ENCODE results near the gene NOB1. TPM values are rescaled to one million over a fixed set of nuclear protein-coding genes. Genes with fewer than 3 reads are reported as not detected.

NOB1 gene
- total and polyA plus RNA-seq, 9 of the 15 experiments (the other 6 are each of a cell fraction or from before 2014, with no cell fraction given) = 42.4 to 148 (median 116) TPM

DNA sequence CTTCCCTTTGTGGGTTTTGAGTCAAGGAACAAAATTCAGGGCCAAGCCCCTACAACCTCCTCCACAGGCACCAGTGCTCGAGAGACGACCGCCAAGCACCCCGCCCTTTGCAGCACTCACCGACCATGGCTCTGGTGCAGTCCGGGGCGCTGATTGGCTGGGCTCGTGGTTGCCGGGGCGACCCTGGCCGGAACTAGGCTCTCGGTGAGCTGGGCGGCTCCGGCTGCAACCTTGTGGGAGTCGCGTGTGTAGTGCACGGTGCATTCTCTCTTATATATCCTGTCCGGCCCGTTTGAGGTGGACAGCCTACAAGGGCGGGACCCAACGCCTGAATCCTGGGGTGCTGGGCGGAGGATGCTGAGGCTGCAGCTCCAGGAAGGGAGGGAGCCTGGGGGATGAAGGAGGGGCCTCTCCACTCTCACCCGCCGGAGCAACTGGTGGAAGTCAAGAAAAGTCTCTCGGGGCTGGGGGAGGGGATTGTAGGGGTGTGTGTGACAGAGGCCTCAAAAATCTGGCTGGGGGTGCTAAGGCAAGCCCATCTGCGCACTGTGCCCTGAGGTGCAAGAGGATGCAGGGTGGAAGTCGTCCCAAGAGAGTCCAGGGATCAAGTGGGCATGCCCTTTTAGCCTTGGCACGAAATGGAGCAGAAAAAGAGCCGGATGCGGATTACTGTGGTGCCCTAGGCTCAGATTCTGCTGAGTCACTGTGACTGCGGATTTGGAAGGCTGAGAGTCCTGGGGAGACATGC lies 28.2 kb downstream of the NOB1 start, which contains the start of gene NQO1 (continued):
- TF ChIP-seq, protein P1, sequence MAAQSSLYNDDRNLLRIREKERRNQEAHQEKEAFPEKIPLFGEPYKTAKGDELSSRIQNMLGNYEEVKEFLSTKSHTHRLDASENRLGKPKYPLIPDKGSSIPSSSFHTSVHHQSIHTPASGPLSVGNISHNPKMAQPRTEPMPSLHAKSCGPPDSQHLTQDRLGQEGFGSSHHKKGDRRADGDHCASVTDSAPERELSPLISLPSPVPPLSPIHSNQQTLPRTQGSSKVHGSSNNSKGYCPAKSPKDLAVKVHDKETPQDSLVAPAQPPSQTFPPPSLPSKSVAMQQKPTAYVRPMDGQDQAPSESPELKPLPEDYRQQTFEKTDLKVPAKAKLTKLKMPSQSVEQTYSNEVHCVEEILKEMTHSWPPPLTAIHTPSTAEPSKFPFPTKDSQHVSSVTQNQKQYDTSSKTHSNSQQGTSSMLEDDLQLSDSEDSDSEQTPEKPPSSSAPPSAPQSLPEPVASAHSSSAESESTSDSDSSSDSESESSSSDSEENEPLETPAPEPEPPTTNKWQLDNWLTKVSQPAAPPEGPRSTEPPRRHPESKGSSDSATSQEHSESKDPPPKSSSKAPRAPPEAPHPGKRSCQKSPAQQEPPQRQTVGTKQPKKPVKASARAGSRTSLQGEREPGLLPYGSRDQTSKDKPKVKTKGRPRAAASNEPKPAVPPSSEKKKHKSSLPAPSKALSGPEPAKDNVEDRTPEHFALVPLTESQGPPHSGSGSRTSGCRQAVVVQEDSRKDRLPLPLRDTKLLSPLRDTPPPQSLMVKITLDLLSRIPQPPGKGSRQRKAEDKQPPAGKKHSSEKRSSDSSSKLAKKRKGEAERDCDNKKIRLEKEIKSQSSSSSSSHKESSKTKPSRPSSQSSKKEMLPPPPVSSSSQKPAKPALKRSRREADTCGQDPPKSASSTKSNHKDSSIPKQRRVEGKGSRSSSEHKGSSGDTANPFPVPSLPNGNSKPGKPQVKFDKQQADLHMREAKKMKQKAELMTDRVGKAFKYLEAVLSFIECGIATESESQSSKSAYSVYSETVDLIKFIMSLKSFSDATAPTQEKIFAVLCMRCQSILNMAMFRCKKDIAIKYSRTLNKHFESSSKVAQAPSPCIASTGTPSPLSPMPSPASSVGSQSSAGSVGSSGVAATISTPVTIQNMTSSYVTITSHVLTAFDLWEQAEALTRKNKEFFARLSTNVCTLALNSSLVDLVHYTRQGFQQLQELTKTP (IDR thresholded peaks at IDR 0.05; ENCODE audit: low read depth in 1 of 2, partially characterized antibody in 2 of 2) = peak; percentile 39 to 84
- TF ChIP-seq, protein P2, sequence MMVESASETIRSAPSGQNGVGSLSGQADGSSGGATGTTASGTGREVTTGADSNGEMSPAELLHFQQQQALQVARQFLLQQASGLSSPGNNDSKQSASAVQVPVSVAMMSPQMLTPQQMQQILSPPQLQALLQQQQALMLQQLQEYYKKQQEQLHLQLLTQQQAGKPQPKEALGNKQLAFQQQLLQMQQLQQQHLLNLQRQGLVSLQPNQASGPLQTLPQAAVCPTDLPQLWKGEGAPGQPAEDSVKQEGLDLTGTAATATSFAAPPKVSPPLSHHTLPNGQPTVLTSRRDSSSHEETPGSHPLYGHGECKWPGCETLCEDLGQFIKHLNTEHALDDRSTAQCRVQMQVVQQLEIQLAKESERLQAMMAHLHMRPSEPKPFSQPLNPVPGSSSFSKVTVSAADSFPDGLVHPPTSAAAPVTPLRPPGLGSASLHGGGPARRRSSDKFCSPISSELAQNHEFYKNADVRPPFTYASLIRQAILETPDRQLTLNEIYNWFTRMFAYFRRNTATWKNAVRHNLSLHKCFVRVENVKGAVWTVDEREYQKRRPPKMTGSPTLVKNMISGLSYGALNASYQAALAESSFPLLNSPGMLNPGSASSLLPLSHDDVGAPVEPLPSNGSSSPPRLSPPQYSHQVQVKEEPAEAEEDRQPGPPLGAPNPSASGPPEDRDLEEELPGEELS (CRISPR knock-in tag; IDR thresholded peaks at IDR 0.05; ENCODE audit: borderline replicate concordance) = 0 out of 2 replicates have a peak, but pooled peaks have one; percentile 61
- TF ChIP-seq, protein P3, sequence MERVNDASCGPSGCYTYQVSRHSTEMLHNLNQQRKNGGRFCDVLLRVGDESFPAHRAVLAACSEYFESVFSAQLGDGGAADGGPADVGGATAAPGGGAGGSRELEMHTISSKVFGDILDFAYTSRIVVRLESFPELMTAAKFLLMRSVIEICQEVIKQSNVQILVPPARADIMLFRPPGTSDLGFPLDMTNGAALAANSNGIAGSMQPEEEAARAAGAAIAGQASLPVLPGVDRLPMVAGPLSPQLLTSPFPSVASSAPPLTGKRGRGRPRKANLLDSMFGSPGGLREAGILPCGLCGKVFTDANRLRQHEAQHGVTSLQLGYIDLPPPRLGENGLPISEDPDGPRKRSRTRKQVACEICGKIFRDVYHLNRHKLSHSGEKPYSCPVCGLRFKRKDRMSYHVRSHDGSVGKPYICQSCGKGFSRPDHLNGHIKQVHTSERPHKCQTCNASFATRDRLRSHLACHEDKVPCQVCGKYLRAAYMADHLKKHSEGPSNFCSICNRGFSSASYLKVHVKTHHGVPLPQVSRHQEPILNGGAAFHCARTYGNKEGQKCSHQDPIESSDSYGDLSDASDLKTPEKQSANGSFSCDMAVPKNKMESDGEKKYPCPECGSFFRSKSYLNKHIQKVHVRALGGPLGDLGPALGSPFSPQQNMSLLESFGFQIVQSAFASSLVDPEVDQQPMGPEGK (CRISPR knock-in tag; IDR thresholded peaks at IDR 0.05; ENCODE audit: borderline replicate concordance) = 0 out of 2 replicates have a peak, but pooled peaks have one; percentile 73
- TF ChIP-seq, protein P4, sequence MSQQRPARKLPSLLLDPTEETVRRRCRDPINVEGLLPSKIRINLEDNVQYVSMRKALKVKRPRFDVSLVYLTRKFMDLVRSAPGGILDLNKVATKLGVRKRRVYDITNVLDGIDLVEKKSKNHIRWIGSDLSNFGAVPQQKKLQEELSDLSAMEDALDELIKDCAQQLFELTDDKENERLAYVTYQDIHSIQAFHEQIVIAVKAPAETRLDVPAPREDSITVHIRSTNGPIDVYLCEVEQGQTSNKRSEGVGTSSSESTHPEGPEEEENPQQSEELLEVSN (IDR thresholded peaks at IDR 0.05; ENCODE audit: borderline replicate concordance in 1 of 2, extremely low read depth in 1 of 2, insufficient read depth in 1 of 2, insufficient read length in 1 of 2, low read depth in 1 of 2, low read length in 1 of 2, poor library complexity in 1 of 2, severe bottlenecking in 1 of 2) = peak; percentile 50 to 62
- peak; percentile 7; the same call in 1 of the 2 replicates for TF ChIP-seq ZNF589 (CRISPR knock-in tag; IDR thresholded peaks at IDR 0.05; ENCODE audit: low read depth)
- TF ChIP-seq, protein P5, sequence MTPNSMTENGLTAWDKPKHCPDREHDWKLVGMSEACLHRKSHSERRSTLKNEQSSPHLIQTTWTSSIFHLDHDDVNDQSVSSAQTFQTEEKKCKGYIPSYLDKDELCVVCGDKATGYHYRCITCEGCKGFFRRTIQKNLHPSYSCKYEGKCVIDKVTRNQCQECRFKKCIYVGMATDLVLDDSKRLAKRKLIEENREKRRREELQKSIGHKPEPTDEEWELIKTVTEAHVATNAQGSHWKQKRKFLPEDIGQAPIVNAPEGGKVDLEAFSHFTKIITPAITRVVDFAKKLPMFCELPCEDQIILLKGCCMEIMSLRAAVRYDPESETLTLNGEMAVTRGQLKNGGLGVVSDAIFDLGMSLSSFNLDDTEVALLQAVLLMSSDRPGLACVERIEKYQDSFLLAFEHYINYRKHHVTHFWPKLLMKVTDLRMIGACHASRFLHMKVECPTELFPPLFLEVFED (CRISPR knock-in tag; conservative IDR thresholded peaks at IDR 0.05) = no peak
- peak; percentile 98 for TF ChIP-seq CTBP1 (IDR thresholded peaks at IDR 0.05; ENCODE audit: borderline replicate concordance)
- TF ChIP-seq POLR2AphosphoS5 (IDR thresholded peaks at IDR 0.05; ENCODE audit: control insufficient read depth, insufficient read depth, low read depth, low read length) = peak; percentile 68

Data from K562 (cell line).